ENCODE data around the gene GPD2. TPM values are rescaled to one million over a fixed set of nuclear protein-coding genes. Genes with fewer than 3 reads are reported as not detected.

Gene GPD2
- total RNA-seq, 6 experiments from 2014 or later, result 44.4 to 69.8 (median 55.7) TPM

GRCh38 chr2:156437272-156437930 lies 1.2 kb downstream of the GPD2 start:
- TF ChIP-seq, protein P1, sequence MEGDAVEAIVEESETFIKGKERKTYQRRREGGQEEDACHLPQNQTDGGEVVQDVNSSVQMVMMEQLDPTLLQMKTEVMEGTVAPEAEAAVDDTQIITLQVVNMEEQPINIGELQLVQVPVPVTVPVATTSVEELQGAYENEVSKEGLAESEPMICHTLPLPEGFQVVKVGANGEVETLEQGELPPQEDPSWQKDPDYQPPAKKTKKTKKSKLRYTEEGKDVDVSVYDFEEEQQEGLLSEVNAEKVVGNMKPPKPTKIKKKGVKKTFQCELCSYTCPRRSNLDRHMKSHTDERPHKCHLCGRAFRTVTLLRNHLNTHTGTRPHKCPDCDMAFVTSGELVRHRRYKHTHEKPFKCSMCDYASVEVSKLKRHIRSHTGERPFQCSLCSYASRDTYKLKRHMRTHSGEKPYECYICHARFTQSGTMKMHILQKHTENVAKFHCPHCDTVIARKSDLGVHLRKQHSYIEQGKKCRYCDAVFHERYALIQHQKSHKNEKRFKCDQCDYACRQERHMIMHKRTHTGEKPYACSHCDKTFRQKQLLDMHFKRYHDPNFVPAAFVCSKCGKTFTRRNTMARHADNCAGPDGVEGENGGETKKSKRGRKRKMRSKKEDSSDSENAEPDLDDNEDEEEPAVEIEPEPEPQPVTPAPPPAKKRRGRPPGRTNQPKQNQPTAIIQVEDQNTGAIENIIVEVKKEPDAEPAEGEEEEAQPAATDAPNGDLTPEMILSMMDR (IDR thresholded peaks at IDR 0.05), result no peak
- Mint-ChIP-seq H3K27ac (peak overlapping the region; percentile 97), H3K4me3 (peak overlapping the region; percentile 99), H3K27me3 (ENCODE audit: insufficient read depth) (peaks cover 2% of the 10 kb centered on the region), H3K4me1 (ENCODE audit: low read depth) (peaks cover 52% of the 10 kb centered on the region), H3K9me3 (no peaks in the 10 kb centered on the region), H3K36me3 (ENCODE audit: low read depth) (peaks cover 25% of the 10 kb centered on the region)
- DNase-seq, result no peak

DNA sequence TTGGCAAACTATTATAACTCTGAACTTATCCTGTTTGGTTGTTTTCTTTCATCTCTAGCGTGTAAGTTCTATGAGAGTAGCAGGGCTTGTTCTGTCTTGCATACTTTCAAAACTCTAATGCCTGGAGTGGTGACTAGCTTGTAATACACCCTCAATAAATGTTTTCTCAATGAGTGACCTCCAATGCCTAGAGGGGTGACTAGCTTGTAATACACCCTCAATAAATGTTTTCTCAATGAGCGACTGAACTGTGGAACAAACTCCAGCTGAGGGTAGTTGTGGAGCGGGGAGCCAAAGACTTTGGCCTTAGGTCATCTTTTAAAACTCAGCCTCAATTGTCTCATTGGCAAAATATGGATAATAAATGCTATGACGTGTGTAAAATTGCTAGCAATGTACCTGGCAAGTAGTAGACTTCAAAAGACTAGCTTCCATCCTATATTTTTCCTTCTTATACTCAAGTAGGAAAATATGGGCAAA lies 1.8 kb downstream of the GPD2 start:
- Mint-ChIP-seq H3K36me3 (ENCODE audit: low read depth) (peaks cover 25% of the 10 kb centered on the region), H3K9me3 (no peaks in the 10 kb centered on the region), H3K4me1 (ENCODE audit: low read depth) (peaks cover 56% of the 10 kb centered on the region), H3K4me3 (peak overlapping the region; percentile 99), H3K27me3 (ENCODE audit: insufficient read depth) (peaks cover 2% of the 10 kb centered on the region), H3K27ac (peak overlapping the region; percentile 97)
- TF ChIP-seq, protein P1 (IDR thresholded peaks at IDR 0.05), result no peak
- peak; percentile 51 for DNase-seq

DNA sequence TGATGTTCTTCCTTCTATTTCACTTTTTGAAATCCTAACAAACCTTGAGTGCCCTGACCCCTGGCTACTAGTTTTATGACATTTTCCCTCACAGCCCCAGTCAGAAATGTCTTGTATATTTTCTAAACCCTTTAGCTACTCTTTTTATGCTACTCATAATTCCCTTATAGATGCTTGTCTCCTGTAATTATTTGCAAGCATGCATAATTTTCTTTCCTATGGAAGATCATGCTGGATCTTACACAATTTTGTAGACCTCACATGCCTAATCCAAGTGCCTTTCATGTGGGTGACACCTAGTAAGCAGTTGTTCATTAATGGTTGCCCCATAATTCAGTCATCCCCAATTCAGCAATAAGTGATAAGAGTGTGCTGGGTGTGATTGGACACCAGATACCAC lies 6.9 kb downstream of the GPD2 start:
- Mint-ChIP-seq H3K27me3 (ENCODE audit: insufficient read depth) (no peaks in the 10 kb centered on the region; the same call in 1 of the 2 replicates), H3K4me3 (no peak overlapping the region), H3K9me3 (no peaks in the 10 kb centered on the region), H3K27ac (no peak overlapping the region), H3K4me1 (ENCODE audit: low read depth) (peaks cover 61% of the 10 kb centered on the region), H3K36me3 (ENCODE audit: low read depth) (peaks cover 30% of the 10 kb centered on the region)
- TF ChIP-seq, protein P1 (IDR thresholded peaks at IDR 0.05), result no peak
- no peak for DNase-seq

DNA sequence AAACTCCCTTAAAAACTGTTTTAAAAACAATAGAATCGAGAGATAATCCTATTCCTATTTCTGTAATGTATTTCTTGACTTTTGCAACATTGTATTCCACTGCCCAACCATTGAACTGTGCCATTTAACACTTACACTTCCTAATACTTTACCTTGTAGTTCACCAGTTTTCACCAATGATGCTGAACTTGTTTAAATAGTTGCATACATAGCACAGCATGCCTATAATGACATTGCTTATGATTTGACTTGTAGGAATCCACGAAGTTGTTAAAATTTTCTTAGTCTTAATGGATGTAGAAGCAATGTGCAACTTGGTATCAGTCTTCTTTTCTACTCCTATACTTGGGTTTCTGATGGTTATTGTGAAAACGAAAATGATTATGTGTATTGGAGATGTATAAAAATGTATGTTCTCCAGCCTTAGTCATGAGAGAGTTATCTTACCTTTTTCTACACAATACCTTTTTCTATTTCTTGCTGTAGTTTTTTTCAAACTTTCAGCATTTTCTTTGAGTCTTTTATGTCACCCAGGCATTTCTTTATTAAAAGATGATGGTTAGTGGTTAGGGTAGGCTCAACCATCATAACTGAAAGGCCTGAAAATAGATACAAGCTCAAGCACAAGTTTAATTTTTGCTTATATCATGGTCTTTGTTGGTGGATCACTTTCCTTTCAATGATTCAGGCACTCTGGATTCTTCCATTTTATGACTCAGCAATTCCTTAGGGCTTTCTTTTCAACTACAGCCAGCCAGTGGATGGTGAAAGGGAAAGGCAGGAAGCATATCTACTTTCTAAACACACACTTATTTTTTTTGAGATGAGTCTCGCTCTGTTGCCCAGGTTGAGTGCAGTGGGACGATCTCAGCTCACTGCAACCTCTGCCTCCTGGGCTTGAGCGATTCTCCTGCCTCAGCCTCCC lies 9.4 kb downstream of the GPD2 start:
- peak overlapping the region; percentile 65 for H3K4me3 Mint-ChIP-seq

GRCh38 chr2:156447761-156448160 lies 11.6 kb downstream of the GPD2 start:
- TF ChIP-seq, protein P1 (IDR thresholded peaks at IDR 0.05), result no peak
- Mint-ChIP-seq H3K27me3 (ENCODE audit: insufficient read depth) (no peaks in the 10 kb centered on the region; the same call in none of the 2 replicates), H3K9me3 (peaks cover 7% of the 10 kb centered on the region; the same call in 1 of the 2 replicates), H3K36me3 (ENCODE audit: low read depth) (peaks cover 18% of the 10 kb centered on the region), H3K27ac (peak overlapping the region; percentile 64), H3K4me1 (ENCODE audit: low read depth) (peaks cover 55% of the 10 kb centered on the region), H3K4me3 (no peak overlapping the region)
- DNase-seq, result no peak

More for the DNA sequence above, 9.4 kb downstream of the GPD2 start:
- H3K4me1 Mint-ChIP-seq (ENCODE audit: low read depth), result peaks cover 53% of the 10 kb centered on the region
- no peaks in the 10 kb centered on the region; the same call in 1 of the 2 replicates for H3K27me3 Mint-ChIP-seq (ENCODE audit: insufficient read depth)
- H3K36me3 Mint-ChIP-seq (ENCODE audit: low read depth), result peaks cover 25% of the 10 kb centered on the region
- peak overlapping the region; percentile 93 for H3K27ac Mint-ChIP-seq
- DNase-seq, result peak; percentile 81
- peaks cover 7% of the 10 kb centered on the region; the same call in 1 of the 2 replicates for H3K9me3 Mint-ChIP-seq
- TF ChIP-seq, protein P1 (IDR thresholded peaks at IDR 0.05), result no peak

All from HFFc6 (cell line).